ENCODE data around the gene GNAL.

GNAL gene

DNA sequence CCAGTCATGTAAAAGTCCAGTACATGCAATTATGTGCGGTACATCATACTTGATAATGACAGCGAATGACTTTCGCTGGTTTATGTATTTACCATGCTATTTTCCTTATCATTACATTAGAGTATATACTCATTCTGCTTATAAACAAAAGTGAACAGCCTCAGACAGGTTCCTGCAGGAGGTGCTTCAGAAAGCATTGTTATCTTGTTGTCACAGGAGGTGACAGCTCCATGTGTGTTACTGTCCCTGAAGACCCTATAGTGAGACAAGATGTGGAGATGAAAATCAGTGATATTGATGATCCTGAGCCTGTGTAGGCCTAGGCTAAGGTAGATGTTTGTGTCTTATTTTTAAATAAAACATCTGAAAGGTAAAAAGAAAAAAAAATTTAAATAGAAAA lies 234.4 kb downstream of the GNAL start:
- DNase-seq, result no peak

DNA sequence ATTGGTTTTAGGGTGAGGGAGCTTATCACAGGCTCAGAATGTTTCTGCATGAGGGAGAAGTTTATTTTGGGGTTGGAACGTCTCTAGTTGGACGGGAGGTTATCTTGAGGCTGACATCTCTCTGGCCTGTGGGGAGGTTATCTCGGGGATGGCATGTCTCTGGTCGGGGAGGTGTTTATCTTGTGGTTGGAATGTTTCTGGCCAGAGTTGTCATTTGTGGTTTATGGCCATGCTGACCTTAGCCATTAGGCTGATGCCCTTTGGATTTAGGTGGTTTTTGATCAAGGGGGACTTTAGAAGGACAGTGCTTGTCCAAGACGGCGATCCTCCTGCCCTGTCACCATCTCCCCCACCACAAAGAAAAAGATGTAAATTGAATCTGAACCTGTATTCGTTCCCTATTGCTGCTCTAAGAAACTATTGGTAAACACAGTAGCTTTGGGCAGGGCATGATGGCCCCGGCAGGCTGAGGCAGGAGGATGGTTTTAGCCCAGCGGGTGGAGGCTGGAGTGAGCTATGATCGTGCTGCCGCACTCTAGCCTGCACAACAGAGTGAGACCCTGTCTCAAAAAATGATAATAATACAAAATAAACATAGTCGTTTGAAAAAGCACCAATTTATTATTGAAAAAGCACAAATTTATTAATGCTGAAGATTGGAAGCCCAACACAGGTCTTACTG lies 236.9 kb downstream of the GNAL start:
- no peak for DNase-seq

DNA sequence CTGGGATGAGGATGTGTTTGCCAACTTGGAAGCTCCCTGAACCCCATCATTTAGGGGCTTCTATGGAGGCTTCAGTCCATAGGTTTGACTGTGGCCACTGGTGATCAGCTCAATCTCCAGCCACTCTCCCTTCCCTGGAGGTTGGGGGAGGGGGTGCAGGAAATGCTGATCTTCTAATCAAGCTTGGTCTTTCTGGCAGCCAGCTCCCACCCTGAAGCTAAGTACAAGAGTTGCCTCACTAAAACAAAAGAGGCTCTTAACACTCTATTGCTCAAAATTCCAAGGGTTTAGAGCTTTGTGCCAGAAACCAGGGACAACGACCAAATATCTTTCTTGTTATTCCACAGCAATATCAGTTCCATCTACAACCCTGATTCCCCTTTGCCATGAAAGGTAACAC lies 238.4 kb downstream of the GNAL start:
- DNase-seq, result no peak

DNA sequence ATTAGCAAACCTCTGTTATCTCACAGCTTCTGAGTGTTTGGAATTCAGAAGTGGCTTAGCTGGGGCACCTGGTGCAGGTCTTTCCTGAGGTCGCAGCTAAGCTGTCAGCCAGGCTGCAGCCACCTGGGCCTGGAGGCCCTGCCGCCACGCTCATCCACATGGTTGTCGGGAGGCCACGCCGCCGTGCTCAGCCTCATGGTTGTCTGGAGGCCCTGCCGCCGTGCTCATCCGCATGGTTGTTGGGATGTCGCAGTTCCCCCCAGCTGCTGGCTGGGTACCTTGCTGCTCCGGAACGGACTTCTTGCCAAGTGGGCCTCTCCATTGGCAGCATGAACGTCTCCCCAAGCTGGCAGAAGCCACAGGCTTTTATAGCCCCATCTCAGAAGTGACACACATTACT lies 243.3 kb downstream of the GNAL start:
- DNase-seq, result no peak
